GM21825 (cell line): ENCODE results near the gene LSM7.

Experiments
- ATAC-seq: cut with Tn5 transposase; IDR thresholded peaks from one replicate; pipeline ENCODE4 v1.9.1; 2021; ENCODE audit warnings: mild to moderate bottlenecking, moderate library complexity; ENCODE audit not compliant: unreplicated experiment

LSM7 gene

DNA sequence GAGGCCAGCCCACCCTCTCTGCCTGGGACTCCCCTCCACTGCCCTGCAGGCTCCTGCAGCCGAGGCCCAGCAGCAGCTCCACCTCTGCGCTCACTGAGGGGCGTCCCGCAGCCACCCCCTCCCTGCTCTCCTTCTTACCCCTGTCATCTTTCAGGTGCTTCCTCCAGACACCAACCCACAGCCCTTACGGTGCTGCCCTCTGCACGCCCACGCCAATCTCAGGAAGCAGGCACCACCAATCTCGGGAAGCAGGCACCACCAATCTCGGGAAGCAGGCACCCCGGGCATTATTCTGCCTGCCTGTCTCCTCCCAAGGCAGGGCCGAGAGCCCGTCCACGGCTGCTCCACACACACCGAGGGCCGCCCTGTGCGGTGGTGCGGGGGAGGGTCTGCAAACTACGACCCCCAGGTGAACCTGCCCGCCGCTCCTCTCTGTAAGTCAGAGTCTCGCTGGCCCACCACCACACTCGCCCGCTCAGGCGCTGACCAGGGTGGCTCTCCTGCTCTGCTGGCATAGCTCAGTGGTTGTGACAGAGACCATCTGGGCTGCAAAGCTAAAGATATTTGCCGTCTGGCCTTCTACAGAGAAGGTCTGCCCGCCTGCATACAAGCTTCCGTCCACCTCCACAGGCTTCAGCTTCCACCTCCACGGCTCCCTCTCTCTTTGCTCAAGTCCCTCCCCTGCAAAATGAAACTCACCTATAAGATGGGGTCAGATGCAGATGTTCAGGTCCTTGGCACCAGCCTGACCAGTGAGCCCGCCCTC is 2.9 kb downstream of the LSM7 start:
- ATAC-seq = no peak

DNA sequence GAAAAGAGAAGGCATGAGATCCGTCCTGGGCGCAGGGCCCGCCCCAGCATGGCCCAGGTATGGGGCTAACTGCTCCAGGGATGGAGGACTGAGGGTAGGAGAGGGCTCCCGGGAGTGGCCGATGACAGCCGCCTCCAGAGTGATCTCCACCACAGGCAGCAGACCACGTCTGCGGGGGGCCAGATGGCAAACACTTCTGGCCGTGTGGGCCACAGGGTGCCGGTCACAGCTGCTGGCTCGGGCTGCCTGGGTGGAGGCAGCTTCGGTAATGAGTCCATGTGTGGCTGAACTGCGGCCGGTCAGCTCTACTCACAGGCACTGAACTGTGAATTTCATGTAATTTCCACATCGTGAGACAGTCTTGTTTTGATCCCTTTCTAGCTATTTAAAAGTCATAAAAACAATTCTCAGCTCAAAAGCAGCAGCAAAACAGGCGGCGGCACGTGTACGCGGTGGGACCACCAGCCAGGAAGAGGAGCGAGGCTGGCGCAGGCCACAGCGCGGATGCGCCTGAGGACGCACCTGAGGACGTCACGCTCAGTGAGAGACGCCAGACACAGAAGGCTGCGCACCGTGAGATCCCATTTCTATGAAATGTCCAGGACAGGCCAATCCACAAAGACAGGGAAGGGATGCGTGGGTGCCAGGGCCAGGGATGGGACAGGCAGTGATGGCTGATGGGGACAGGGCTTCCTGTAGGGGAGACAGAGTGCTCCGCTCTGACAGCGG is 4.0 kb downstream of the LSM7 start:
- no peak for ATAC-seq

DNA sequence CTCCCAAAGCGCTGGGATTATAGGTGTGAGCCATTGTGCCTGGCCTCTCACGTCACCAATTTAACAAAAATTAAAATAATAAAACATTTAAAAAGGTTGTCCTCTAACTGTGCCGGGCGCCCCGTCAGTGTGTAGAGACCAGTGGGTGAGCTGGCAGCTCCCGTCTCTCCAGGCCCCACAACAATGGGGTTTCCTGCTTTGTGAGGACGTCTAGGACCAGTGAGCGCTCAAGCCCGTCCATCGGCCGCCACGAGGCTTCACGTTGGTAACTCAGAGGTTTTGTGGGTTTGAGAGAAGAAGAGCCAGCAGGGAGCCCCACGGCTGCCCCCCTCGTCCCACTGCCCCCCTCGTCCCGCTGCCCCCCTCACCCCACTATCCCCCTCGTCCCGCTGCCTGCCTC is 4.7 kb downstream of the LSM7 start:
- no peak for ATAC-seq

DNA sequence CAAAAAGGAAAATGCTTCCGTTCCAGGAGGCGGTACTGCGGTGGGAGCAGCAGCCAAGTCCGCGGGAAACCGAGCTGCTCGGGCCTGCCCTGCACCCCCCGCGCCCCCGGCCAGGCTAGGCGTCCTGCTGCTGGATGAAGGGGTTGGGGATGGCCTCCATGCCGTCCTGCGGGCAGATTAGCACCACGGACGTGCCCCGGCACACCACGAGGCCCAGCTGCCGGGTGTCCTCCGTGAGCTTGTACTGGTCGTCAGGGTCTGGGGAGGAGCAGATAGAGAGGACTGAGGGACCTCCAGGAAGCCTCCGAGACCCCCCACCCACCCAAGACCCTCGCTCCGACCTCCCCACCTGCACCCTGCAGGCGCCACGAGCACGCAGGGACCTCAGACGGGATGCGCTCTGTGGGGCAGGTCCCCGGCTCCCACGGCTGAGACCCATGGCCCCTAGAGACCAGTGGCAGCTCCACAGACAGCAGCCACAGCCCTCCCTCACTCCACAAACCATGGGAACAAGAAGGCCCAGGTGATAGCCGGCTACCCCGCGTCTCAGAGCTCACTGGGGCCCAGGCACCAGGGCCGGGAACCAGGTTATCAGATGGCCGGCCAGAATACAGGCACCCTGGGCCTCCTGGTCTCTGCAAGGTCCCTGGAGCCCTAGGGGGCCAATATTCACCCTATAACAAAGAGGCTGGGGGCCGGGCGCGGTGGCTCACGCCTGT is 6.7 kb downstream of the LSM7 start:
- no peak for ATAC-seq

DNA sequence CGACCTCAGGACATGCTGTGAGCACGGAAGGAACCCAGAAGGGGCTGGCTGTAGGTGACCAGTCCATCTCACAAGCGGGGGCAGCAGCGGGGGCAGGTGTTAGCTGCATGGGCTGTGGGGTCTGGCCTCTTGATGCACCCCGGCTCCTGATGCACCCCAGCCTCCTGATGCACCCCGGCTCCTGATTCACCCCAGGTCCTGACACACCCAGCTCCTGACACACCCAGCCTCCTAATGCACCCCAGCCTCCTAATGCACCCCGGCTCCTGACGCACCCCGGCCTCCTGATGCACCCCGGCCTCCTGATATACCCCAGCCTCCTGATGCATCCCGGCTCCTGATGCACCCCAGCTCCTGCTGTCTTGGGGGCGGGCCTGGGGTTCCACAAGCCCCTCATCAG is 7.4 kb downstream of the LSM7 start:
- ATAC-seq = no peak

DNA sequence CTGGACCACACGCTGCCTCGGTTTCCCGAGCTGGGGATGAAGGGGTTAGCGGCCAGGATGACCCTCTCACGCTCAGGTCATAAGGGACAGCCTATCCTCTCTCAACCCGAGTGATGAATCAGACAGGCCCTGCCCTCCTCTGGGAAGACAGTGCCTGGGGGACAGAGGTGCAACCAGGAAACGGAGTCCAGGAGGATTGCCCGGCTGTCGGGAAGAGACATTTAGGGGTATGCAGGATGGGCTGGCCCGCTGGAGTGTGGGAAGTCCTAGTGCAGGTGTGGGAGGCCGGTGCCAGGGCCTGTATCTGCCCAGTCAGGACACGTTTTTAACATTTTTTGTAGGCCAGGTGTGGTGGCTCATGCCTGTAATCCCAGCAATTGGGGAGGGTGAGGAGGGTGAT is 8.3 kb downstream of the LSM7 start:
- no peak for ATAC-seq

DNA sequence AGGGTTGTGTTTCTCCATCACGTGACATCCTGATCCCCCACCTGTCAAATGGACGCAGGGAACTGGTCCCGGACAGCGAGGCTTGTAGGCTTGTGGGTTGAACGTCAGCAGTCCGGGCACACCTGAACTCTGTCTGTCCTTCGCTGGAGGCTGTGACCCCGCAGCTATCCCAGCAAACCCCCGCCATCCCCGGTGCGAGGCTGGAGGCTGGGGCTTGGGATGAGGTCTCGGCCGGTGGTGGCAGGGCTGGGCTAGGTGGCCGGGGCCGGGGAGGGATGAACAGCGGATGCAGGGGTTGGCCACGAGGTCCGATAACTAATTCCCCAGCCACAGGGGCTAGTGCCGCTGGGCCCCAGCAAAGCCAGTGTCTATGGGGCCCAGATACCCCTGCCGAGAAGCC is 8.8 kb downstream of the LSM7 start:
- no peak for ATAC-seq

DNA sequence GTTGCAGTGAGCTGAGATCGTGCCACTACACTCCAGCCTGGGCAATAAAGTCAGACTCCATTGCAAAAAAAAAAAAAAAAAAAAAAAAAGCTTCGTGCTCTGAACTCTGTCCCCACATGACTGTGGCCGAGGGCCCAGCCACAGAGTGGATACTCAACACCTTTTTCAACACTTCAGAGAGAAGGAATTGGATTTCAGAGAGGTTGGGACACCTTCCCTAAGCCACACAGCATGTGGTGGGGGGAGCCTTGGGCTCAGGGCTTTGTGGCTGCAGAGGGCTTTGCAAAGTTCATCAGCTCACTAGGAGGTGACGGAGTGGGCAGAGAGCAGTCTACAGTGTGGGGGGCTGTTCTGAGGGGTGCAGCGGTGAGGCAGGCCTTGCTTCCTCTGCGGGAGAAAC is 9.5 kb downstream of the LSM7 start:
- no peak for ATAC-seq

DNA sequence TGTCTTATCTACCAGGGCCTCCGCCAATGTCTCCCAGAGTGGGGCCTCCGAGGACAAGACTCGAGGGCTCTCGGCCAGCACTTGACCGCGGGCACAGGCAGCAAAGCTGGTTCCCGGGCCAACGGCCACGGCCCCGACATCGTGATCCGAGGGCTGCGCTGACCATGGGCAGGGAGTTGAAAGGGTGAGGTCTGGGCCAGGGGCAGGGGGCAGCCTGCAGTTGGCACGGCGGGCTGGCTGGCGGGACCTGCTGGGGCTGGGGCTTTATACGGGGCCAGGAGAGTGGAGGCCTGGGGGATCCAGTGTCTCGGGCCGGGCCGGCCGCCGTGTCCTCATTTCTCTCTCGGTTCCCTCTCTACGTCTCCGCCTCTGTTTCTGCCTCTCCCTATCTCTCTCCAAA is 10.6 kb downstream of the LSM7 start:
- no peak for ATAC-seq

DNA sequence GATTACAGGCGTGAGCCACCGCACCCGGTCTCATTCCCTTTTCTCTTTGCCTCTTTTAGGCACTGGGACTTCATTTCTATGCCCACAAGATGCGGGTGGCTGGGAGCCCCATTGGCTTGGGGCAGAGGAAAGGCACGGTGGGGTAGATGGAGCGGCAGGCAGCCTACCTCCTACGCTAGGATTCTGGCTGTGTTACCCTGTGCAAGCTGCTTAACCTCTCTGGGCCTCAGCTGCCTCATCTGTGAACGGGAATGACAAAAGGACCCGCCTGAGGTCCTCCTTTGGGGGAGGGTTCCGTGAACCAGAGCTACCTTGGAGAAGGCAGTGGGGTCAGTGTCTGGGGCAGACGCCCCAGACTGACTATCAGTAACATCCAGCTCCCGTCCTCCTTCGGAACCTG is 11.1 kb downstream of the LSM7 start:
- no peak for ATAC-seq

DNA sequence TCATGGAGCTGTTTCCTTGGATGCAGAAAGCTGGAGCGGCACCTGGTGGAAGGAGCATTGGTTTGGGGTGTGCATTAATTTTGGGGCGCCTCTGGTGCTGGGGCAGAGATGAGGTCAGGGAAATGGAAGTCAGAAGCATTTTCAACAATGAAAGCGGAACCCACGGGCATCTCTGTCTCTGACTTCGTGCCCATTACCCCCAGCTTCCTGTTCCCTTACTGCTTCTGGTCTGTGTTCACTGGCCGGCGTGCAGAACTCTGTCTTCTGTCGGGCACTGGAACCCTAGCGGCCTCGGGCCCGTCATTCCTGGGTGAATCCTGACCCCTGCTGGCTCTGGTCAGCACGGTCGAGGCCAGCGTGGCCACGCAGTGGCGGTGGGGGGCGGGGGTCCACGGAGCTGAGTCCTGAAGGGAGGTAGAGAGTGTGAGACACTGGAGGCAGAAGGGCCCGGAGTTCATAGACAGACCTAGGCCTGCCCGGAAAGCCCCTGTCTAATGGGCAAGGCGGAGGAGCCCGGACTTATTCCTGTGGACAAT is 12.5 kb downstream of the LSM7 start:
- ATAC-seq = no peak

DNA sequence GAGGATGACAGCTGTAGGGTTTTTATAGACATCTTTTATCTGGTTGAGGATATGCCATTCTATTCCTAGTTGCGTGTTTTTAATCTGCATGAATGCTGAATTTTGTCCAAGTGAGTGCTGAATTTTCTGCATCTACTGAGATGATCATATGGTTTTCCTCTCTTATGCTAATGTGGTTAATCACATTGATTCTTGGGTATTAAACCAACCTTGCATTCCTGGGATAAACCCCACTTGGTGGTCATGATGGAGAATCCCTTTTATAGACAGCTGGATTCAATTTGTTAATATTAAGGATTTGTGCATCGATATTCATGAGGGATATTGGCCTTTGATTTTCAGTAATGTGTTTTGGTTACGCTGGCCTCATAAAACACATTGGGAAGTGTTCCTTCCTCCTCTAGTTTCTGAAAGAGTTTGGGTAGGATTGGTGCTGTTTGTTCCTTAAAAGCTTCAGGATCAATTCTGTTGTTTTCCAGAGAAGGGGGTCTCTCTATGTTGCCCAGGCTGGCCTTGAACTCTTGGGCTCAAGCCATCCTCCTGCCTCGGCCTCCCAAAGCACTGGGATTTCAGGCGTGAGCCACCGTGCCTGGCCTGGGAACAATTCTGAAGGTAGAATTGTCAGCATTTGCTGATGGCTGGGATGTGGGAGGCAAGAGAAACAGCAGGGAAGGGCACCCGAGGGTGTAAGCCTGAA is 13.1 kb downstream of the LSM7 start:
- ATAC-seq = no peak

DNA sequence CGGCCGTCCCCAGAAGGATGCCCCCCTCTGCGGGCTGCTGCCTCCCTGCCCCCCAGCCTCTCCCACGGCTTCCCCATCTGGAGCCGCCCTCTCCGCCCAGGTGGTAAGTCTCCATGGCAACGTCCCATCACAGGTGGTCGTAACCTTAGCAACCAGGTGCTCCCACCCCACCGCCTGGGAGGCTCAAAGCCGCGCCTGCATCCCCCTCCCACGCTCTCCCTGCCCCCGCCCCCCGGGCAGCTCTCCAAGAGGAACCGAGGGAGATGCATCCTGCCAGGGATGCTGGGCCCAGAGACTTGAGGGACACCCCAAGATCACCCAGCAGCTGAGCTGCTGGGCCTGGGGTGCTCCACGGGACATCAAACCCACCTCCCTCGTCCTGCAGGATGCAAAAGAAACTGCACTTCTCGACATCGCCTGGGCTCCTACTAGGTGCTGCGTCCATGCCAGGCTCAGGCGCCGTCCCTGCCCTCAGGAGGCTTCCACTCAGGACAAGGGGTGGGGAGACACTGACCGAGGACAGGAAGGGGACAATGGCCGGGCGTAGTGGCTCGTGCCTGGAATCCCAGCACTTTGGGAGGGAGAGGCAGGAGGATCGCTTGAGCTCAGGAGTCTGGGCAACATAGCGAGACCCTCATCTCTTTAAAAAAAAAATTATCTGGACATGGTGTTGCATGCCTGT is 15.4 kb downstream of the LSM7 start:
- no peak for ATAC-seq

DNA sequence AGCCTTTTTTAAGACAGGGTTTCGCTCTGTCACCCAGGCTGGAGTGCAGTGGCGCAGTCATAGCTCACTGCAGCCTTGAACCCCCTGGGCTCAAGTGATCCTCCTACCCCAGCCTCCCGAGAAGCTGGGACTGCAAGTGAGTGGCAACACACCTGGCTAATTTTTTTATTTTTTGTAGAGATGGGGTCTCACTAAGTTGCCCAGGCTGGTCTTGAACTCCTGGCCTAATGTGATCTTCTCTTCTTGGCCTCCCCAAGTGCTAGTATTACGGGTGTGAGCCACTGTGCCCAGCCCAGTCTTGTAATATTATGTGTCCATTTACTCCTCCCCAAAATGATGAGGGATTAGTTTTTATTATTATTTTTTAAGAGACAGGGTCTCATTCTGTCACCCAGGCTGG is 17.3 kb downstream of the LSM7 start:
- ATAC-seq = no peak

DNA sequence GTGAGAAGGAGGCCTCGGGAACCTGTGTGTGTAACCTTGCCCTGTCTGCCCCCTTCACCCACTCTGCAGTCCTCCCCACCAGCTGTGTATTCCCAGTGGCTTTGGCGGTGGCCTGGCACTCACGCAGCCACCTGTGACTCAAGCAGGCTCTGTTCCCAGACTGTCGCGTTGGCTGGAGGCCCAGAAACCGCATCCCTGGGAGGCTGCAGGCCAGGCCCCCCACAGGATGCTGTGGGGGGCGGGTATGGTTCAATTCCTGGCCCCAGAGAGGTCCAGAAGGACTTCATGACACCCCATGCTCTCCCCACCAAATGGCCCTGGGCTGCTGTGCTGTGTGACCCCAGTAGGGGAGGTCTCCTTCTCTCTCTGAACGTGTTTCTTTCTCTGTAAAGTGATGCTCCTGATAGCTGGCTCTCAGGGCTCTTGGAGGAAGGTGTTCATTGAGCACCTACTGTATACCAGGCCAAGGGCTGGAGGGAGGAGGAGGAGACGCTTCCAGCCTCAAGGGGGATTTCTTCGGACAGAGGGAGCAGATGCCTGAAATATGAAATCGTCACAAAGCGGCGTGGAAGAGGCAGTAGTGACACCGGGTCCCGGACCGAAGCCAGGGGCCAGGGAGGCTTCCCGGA is 18.5 kb downstream of the LSM7 start:
- ATAC-seq = no peak

DNA sequence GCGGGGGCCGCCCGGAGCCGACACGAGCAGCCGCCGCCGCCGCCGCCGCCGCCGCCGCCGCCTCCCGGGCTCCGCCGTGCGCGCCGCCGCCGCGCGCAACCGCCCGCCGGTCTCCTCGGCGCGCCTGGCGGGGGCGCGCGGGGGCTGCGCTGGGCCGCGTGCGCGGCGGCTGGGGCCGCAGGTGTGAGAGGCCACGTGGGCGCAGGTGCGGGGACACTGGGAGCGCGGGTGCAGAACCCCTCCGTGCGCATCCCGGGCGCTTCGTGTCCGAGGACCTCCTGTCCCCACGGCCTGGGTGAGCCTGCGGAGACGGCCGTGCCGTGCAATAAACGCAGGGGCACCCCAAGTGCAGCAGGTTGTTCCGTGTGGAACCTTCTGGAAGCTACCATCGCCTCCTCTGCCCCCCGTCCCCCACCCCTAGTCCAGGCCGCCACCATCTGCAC is 20.3 kb downstream of the LSM7 start, which contains the start of gene LINGO3:
LINGO3 (minus strand) TSS at position 41 of the 443 bp plus-strand sequence. CDS start 16,378 bp downstream, outside the sequence.
- no peak for ATAC-seq

DNA sequence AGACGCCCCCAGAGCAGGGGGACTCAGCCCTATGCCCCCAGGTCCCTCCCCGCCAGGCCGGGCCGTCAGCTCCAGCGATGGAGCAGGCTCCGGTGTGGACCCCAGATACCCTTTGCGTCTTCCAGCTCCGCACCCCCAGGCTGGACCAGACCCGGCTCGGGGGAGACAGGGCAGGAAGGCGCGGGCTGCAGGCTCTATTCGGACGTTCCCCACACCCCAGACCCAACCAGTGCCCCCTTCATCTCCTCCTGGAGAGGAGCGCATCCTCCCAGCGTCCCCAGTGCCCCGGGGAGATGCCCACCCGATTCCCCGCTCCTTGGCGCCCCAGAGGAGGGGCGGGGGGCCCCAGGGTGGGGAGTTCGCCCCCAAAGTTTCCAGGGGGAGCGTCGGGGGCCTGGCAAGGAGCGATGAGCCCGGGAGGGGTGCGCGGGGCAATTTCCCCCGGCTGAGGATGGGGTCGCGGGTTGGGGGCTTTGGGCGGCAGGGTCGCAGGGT is 20.8 kb downstream of the LSM7 start:
- no peak for ATAC-seq

DNA sequence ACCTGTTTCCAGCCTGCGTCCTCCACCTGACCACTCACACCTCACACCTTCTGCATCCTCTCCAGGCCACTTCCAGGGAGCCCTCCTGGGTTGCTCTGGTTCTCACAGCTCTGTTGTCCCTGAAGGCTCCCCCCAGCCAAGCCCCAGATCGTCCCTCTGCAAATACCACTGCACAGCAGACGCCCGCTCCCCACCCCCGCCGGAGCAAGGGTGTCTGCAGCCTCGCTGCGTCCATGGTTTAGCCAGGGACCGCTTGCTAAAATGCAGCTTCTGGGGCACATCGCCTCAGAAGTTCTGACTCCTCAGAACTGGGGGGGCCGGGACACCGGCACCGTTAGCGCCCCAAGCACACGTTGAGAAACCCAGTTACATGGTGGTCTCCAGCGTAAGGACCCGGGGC is 21.4 kb downstream of the LSM7 start:
- no peak for ATAC-seq

DNA sequence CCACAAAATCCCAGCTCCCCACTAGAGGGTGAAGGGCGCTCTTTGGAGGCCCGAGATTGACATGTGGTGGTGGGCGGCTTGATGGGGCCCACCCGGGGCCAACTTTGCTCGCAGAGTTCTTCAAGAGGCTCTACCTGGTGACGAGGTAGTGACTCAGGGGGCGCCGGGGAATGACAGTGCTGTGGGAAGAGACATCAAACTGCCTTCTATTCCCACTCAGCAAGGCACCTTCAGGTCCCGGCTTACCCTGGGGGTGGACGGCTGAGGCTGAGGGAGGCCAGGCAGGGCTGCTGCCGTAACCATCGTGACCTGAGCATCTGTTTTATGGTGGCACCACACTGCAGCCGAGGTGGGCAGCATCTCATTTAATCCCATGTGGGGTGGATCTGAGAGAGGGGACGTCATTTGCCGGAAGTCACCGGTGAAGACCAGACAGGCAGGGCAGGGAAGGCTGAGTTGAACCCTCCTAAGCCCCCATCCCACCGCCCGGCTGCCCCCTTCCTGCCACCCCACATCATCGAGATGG is 22.0 kb downstream of the LSM7 start:
- no peak for ATAC-seq
